Measurements from ENCODE around the gene SOHLH1.

The SOHLH1 gene, protein sequence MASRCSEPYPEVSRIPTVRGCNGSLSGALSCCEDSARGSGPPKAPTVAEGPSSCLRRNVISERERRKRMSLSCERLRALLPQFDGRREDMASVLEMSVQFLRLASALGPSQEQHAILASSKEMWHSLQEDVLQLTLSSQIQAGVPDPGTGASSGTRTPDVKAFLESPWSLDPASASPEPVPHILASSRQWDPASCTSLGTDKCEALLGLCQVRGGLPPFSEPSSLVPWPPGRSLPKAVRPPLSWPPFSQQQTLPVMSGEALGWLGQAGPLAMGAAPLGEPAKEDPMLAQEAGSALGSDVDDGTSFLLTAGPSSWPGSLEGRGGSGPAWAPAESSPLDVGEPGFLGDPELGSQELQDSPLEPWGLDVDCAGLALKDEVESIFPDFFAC

GRCh38 chr9:135699440-135699839, at the start of gene SOHLH1:
Gene SOHLH1 (minus strand): TSS chr9:135699481. CDS start chr9:135699467, 14 bp downstream.
- DNase-seq = no peak

- DNase-seq = no peak
Measured at GRCh38 chr9:135748676-135749075, 49.4 kb upstream of the SOHLH1 start.

DNA sequence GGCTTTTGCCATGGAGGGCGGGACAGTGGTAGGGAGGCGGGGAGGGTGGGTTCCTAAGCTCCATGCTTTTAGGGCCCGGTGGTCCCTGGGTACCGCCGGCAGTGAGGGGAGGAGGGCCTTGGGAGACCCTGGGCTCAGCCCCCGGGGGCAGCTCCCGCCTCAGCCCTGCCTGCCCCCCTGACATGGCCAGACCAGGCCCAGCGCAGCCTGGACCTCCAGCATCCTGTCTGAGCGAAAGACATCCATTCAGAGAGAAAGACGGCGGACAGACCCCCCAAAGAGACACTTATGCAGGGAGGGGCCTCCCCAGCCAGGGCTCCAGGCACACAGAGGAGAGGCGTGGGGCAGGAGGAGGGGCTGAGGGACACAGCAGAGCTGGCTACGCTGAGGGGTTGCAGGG, 48.0 kb upstream of the SOHLH1 start:
- DNase-seq = no peak

- no peak for DNase-seq
Measured at GRCh38 chr9:135746565-135746964, 47.3 kb upstream of the SOHLH1 start.

GRCh38 chr9:135745686-135746324, 46.5 kb upstream of the SOHLH1 start:
- DNase-seq = no peak

GRCh38 chr9:135745189-135745588, 45.9 kb upstream of the SOHLH1 start:
- no peak for DNase-seq

- DNase-seq = no peak
Measured at GRCh38 chr9:135744333-135745070, 45.2 kb upstream of the SOHLH1 start.

- DNase-seq = no peak
Measured at GRCh38 chr9:135743546-135744332, 44.5 kb upstream of the SOHLH1 start.

DNA sequence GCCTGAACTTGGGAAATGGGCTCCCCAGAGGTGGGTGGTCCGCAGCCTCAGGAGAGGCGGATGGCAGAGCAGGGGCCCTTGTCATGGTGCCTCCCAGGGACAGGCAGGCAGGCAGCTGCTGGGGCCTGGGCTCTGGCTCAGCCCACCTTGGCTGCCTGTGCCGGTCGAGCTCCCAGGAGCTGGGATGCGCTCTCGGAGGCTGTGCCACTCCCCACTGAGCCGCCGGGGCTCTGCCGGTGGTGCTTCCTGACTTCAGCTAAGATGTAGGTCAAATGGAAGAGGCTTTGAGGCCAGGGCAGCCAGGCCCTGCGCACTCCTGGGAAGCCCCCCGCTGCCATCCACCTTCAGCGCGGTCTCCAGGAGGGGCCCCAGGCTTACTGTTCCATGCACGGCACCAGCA, 43.7 kb upstream of the SOHLH1 start:
- no peak for DNase-seq

- DNase-seq = no peak
Measured at GRCh38 chr9:135741276-135742219, 42.3 kb upstream of the SOHLH1 start.

DNA sequence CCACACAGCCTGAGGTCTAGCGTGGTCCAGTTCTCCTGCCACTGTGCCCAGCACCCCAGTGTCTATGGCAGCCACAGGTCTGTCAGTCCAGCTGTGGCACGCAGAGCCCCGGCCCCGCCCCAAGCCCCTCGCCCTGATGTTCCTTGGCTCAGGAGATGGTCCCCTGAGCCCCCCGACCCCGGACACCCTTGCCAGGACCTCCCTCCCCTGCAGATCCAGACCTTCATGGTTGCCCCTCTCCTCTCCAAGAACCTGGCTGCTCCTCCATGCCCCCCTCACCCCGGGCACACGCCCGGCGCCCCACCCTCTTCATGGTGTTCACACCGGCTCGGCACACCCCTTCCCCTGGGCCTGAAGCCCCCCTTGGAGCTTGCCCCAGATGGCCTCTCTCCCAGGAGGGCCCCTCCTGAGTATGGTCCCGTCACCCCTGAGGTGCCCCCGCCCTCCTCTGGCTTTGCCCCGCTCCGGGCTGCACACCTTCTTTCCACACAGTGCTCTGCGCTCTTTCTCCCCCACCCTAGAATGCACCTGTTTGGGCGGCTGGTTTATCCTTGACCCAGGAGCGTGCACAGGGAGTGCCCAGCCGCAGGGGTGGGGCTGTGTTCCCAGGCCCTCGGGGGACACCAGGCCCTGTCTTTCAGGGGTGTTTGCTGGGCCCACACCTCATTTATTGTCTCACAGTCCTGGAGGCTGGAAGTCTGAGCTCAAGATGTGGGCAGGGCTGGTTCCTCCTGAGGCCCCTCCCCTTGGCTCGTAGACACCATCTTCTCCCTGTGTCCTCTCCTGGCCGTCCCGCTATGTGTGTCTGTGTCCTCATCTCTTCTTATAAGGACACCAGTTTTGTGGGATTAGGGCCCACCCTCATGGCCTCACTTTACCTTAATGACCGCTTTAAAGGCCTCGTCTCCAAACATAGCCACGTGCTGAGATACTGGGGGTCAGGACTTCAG, 40.3 kb upstream of the SOHLH1 start:
- no peak for DNase-seq

DNA sequence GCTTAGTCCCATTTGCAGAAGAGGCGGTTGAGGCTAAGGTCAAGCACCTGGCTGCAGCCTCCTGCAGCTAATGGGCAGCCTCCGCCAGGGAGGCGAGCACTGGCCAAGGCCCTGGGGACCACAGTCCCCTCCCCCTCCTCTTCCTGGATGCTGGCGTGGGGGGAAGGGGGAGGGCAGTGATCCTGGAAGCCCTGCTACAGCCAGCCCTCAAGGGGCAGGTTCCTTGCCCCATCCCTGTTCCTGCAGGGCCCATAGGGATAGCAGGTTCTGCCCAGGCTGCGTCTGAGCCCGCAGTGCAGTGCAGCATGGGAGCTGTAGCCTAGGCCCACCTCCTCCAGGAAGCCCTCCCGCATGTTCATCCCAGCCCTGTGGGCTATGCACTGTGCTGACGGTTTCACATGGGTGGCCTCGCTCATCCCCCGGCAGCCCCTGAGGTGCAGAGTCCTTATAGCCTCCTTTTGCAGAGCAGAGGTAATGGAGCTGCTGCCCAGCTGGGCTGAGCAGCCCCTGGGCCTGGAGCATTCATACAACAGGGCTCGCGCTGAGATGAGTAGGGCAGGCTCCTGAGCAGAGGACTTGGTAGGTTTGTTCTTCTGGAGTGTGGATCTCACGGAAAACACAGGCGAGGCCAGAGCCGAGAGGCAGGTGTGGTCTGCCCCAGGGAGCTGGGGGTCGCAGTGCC, 38.7 kb upstream of the SOHLH1 start:
- no peak for DNase-seq

DNA sequence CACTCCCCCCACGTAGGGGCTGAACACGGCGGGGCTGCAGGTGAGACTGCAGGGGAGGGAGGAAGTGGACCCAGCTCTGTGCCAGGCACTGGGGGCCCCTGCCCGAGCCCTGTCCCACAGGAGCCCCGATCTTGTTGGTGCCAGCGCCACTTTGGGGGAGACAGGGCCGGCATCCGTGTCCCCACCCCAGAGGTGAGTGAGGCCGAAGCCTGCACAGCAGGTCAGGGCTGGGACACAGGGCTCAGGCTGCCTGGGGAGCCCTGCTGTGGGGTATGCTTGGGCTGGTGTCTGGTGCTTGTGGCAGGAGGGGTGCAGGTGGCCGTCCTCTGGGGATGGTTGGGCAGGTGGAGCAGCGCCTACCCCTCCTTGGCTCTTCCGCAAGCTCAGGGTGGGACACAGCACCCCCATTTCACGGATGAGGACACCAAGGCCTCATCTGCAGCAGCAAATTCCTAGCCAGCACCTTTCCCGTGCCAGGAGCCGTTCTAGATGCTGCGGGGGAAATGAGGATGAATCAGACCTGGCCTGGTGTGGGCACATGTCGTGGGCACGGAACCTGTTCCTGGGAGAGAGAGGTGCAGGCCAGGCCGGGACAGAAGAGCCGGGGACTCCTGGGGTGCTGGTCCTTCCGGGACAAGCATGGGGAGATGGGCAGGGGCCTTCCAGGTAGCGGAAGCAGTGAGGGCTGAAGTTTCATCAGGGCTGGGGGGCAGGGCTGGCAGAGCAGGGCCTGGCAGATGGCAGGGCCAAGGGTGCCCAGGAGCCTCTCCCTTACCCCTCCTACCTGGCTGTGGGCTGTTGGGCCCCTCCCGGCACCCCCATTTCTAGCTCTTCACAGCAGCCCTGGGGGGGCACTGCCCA, 37.9 kb upstream of the SOHLH1 start:
- DNase-seq = no peak

- DNase-seq = no peak
Measured at GRCh38 chr9:135736272-135736978, 37.1 kb upstream of the SOHLH1 start.

- no peak for DNase-seq
Measured at GRCh38 chr9:135734616-135735144, 35.4 kb upstream of the SOHLH1 start.

- no peak for DNase-seq
Measured at GRCh38 chr9:135732569-135733257, 33.4 kb upstream of the SOHLH1 start.

DNA sequence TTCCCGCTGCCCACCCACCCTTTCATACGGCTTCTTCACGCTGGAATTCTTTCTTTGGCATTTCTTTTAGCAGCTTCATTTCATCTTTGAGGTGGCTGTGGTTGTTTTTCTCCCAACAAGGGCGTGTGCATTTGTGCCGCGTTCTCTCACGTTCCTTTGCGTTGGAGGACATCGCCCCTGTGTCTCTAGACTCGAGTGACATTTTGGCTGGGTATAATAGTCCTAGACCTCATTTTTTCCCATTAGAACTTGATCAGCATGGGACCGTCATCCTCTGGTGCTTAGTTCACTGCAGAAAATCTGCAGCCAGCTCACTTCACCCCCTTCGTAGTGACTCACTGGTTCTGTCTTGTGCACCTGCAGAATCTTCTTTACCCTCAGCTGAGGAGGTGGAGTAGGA, 32.2 kb upstream of the SOHLH1 start:
- DNase-seq = no peak

All from activated naive CD4-positive, alpha-beta T cell treated with anti-CD3 and anti-CD28 coated beads, Interleukin-2, amount 50 U/mL, for 16 hours (primary cell).